Amniotic epithelial cell (primary cell): ENCODE data around the gene SPAG16.
"Not testable (repeated sequence)": the region's sequence is repeated elsewhere in the genome, so short reads cannot be mapped to it uniquely, and the experiment has no call there.

Experiments used
- DNase-seq: peaks from one replicate; pipeline ENCODE4 v3.0.0-alpha.2; 2010; ENCODE audit warnings: low read depth

SPAG16 gene

GRCh38 chr2:213271947-213272346, 12.3 kb upstream of the SPAG16 start:
- no peak for DNase-seq

- DNase-seq = no peak
Observed at GRCh38 chr2:213274143-213274542, 10.1 kb upstream of the SPAG16 start.

GRCh38 chr2:213275265-213275664, 9.0 kb upstream of the SPAG16 start:
- DNase-seq = no peak

GRCh38 chr2:213277134-213277533, 7.1 kb upstream of the SPAG16 start:
- not testable (repeated sequence) for DNase-seq

GRCh38 chr2:213279116-213279620, 5.1 kb upstream of the SPAG16 start:
- no peak for DNase-seq

- DNase-seq = no peak
Observed at GRCh38 chr2:213279971-213280370, 4.3 kb upstream of the SPAG16 start.

GRCh38 chr2:213281156-213281555, 3.1 kb upstream of the SPAG16 start:
- no peak for DNase-seq

- DNase-seq = no peak
Observed at GRCh38 chr2:213285404-213285803, 1.1 kb downstream of the SPAG16 start.

GRCh38 chr2:213286161-213286560, 1.9 kb downstream of the SPAG16 start:
- DNase-seq = no peak

GRCh38 chr2:213288913-213289700, 4.8 kb downstream of the SPAG16 start:
- DNase-seq = peak; percentile 20

- DNase-seq = no peak
Observed at GRCh38 chr2:213290501-213290900, 6.2 kb downstream of the SPAG16 start.

GRCh38 chr2:213296270-213296669, 12.0 kb downstream of the SPAG16 start:
- DNase-seq = no peak

- peak; percentile 77 for DNase-seq
Observed at GRCh38 chr2:213306316-213306942, 22.2 kb downstream of the SPAG16 start.

GRCh38 chr2:213315168-213315876, 31.1 kb downstream of the SPAG16 start:
- DNase-seq = no peak

- peak; percentile 79 for DNase-seq
Observed at GRCh38 chr2:213316001-213316735, 31.9 kb downstream of the SPAG16 start.

- peak; percentile 77 for DNase-seq
Observed at GRCh38 chr2:213317929-213318328, 33.7 kb downstream of the SPAG16 start.

GRCh38 chr2:213320604-213321003, 36.3 kb downstream of the SPAG16 start:
- no peak for DNase-seq

- DNase-seq = no peak
Observed at GRCh38 chr2:213336253-213336770, 52.0 kb downstream of the SPAG16 start.

- no peak for DNase-seq
Observed at GRCh38 chr2:213353419-213353818, 69.2 kb downstream of the SPAG16 start.

GRCh38 chr2:213376644-213377043, 92.4 kb downstream of the SPAG16 start:
- no peak for DNase-seq

GRCh38 chr2:213407027-213407426, 122.8 kb downstream of the SPAG16 start:
- DNase-seq = not testable (repeated sequence)
